Smooth muscle cell (in vitro differentiated cells): Measurements from ENCODE around the gene CSNK1D. TPM values are rescaled to one million over a fixed set of nuclear protein-coding genes. Genes with fewer than 3 reads are reported as not detected.

Source experiments
- DNase-seq: peaks from one replicate; lab custom pipeline; 2025; ENCODE audit not compliant: unreplicated experiment; lab: John Stamatoyannopoulos, UW
- H2AFZ ChIP-seq: fragments of 200-600 bp; sonication (generic); 2 replicates; pipeline ENCODE4 v1.6.0; 2016; ENCODE audit warnings: antibody characterized with exemption, low read depth, mild to moderate bottlenecking
- H3F3A ChIP-seq: fragments of 200-600 bp; sonication (generic); 2 replicates; pipeline ENCODE4 v1.6.0; 2017; ENCODE audit warnings: antibody characterized with exemption, low read depth
- H3K27ac ChIP-seq: fragments of 200-600 bp; sonication (generic); 2 replicates; pipeline ENCODE4 v1.5.1; 2016; ENCODE audit warnings: low read depth, mild to moderate bottlenecking
- H3K27me3 ChIP-seq: fragments of 200-600 bp; sonication (generic); 2 replicates; pipeline ENCODE4 v1.6.1; 2016; ENCODE audit warnings: low read depth, mild to moderate bottlenecking
- H3K36me3 ChIP-seq: fragments of 200-600 bp; sonication (generic); 2 replicates; pipeline ENCODE4 v1.5.1; 2016; ENCODE audit warnings: low read depth
- H3K4me1 ChIP-seq: fragments of 200-600 bp; sonication (generic); 2 replicates; pipeline ENCODE4 v1.5.1; 2016; ENCODE audit warnings: low read depth
- H3K4me2 ChIP-seq: fragments of 200-600 bp; sonication (generic); 2 replicates; pipeline ENCODE4 v1.6.0; 2016; ENCODE audit warnings: mild to moderate bottlenecking
- H3K4me3 ChIP-seq: fragments of 200-600 bp; sonication (generic); 2 replicates; pipeline ENCODE4 v1.5.1; 2016; ENCODE audit warnings: mild to moderate bottlenecking
- H3K79me2 ChIP-seq: fragments of 200-600 bp; sonication (generic); 2 replicates; pipeline ENCODE4 v1.6.0; 2016; ENCODE audit warnings: low read depth, mild to moderate bottlenecking
- H3K9ac ChIP-seq: fragments of 200-600 bp; sonication (generic); 2 replicates; pipeline ENCODE4 v1.6.0; 2016; ENCODE audit warnings: low read depth
- H3K9me3 ChIP-seq: fragments of 200-600 bp; sonication (generic); replicated peaks from 2 replicates; pipeline ENCODE4 v1.5.1; 2016; ENCODE audit warnings: low read depth
- H4K20me1 ChIP-seq: fragments of 200-600 bp; sonication (generic); 2 replicates; pipeline ENCODE4 v1.6.0; 2016; ENCODE audit warnings: low read depth
- WGBS: methylation state at CpG from one replicate; pipeline ENCODE4 v1.1.7; 2016; ENCODE audit warnings: low lambda C conversion rate; 5-methylcytosine and 5-hydroxymethylcytosine counted together
- polyA plus RNA-seq: library from polyadenylated mRNA; unstranded; fragments of >200 nt; fragmentation: Nextera tagmentation; extraction: Ambion mirVana; gene quantifications from 2 replicates; pipeline ENCODE4 v1.2.1, GENCODE V29; 2016
- total RNA-seq: library from RNA; depleted of rRNA; stranded (reverse); fragments of >200 nt; gene quantifications from 2 replicates; pipeline ENCODE4 v1.2.3, GENCODE V29; 2014
- TF ChIP-seq, protein P1 (sequence below): fragments of 200-600 bp; sonication (generic); IDR thresholded peaks from 2 replicates; pipeline ENCODE4 v1.5.1; 2017; ENCODE audit warnings: borderline replicate concordance, mild to moderate bottlenecking, antibody characterized with exemption; ENCODE audit not compliant: insufficient read depth, poor library complexity, severe bottlenecking

Gene CSNK1D
- total and polyA plus RNA-seq, 2 experiments from 2014 or later: 51.6 to 135 TPM

DNA sequence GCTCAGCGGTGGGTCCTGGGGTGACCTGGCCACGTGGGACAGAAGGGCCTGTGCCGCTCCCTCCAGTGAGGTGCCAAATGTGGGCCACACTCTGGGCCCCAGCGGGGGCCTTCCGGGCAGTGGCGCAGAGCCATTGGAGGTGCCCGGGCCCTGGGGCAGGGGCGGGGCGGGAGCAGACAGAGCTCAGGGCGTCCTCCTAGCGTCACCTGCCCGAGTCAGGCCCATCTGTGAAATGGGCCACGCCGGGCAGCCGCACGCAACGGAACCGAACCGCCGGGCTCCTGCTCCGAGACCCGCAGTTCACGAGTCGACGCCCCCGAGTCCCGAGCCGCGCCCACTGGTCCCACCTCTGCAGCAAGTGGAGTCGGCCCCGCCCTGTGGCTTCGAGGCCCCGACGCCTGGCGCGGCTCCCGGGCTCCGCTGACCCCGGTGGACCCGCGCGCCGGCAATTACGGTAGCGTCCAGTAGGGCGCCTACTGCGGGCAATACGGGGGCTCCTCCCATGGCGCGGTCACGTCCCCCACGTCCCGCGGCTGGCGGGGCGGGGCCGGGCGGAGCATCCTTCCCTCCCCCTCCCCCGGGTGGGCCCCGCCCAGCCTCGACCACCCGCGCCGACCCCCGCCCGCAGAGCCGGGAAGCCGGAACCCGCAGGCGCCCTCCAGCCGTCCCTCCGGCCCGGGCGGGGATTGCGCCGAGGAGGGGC lies 42.7 kb downstream of the CSNK1D start:
- Histone ChIP-seq H3K27ac (peak overlapping the region; percentile 62), H3K4me2 (peak overlapping the region; percentile 98), H3F3A (no peaks in the 10 kb centered on the region), H4K20me1 (peaks cover 68% of the 10 kb centered on the region), H3K27me3 (no peaks in the 10 kb centered on the region), H3K4me1 (peaks cover 18% of the 10 kb centered on the region), H3K9me3 (no peaks in the 10 kb centered on the region), H3K4me3 (peak overlapping the region; percentile 79), H3K9ac (peak overlapping the region; percentile 78), H3K79me2 (peaks cover 69% of the 10 kb centered on the region), H2AFZ (no peak overlapping the region), H3K36me3 (no peaks in the 10 kb centered on the region)
- peak; percentile 60 for DNase-seq
- TF ChIP-seq, protein P1, sequence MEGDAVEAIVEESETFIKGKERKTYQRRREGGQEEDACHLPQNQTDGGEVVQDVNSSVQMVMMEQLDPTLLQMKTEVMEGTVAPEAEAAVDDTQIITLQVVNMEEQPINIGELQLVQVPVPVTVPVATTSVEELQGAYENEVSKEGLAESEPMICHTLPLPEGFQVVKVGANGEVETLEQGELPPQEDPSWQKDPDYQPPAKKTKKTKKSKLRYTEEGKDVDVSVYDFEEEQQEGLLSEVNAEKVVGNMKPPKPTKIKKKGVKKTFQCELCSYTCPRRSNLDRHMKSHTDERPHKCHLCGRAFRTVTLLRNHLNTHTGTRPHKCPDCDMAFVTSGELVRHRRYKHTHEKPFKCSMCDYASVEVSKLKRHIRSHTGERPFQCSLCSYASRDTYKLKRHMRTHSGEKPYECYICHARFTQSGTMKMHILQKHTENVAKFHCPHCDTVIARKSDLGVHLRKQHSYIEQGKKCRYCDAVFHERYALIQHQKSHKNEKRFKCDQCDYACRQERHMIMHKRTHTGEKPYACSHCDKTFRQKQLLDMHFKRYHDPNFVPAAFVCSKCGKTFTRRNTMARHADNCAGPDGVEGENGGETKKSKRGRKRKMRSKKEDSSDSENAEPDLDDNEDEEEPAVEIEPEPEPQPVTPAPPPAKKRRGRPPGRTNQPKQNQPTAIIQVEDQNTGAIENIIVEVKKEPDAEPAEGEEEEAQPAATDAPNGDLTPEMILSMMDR: peak; percentile 42
- 28% methylated on average over 50 of the region's 76 CpGs for WGBS

DNA sequence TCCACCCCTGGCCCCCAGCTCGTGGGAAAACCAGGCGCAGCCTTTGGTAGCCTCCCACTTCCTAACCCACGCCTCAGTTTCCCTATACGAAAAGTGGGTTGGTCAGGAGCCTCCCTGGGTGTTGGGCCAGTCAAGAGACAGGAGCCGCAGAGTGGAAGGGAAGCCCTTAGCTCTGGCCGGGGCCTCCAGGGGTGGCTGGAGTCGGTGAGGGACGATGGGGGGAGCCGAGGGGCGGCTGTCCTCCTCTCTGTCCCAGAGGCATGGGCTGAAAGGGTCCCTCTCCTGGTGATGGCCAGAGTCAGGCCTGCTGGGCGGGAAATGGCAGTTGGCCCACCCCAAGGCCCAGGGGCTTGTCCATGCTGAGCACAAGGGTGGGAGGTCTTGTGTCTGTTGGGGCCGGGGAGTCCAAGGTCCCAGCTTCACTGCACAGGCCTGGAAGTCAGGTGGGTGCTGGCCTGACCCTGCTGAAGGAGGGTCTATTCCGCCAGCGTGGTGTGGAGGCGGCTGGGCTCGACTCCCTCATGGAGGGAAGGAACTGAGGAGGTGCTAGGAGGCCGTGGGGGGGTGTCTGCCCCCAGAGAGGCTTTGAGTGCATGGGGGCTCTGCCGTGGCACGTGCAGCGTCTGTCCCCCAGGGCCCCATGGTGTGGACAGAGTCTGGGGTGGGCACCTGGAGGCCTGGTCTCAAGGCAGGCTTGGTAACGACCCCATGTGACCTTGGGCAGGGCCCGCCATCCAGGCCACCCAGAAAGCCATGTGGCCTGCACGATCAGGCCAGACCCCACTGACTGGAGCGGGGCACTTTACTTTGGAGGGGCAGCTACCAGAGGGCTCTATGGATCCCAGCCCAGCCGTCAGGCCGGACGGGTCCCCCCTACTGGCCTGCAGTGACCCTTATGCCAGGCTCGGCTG lies 43.5 kb downstream of the CSNK1D start:
- Histone ChIP-seq H3K4me1 (peaks cover 17% of the 10 kb centered on the region), H3K27ac (peak overlapping the region; percentile 62), H3K27me3 (no peaks in the 10 kb centered on the region), H2AFZ (no peak overlapping the region), H4K20me1 (peaks cover 60% of the 10 kb centered on the region), H3K79me2 (peaks cover 61% of the 10 kb centered on the region), H3K36me3 (no peaks in the 10 kb centered on the region), H3F3A (no peaks in the 10 kb centered on the region), H3K9ac (peak overlapping the region; percentile 88), H3K9me3 (no peaks in the 10 kb centered on the region), H3K4me3 (peak overlapping the region; percentile 79), H3K4me2 (peak overlapping the region; percentile 98)
- WGBS: 37% methylated on average over 26 of the region's 28 CpGs
- TF ChIP-seq, protein P1: no peak
- no peak for DNase-seq

DNA sequence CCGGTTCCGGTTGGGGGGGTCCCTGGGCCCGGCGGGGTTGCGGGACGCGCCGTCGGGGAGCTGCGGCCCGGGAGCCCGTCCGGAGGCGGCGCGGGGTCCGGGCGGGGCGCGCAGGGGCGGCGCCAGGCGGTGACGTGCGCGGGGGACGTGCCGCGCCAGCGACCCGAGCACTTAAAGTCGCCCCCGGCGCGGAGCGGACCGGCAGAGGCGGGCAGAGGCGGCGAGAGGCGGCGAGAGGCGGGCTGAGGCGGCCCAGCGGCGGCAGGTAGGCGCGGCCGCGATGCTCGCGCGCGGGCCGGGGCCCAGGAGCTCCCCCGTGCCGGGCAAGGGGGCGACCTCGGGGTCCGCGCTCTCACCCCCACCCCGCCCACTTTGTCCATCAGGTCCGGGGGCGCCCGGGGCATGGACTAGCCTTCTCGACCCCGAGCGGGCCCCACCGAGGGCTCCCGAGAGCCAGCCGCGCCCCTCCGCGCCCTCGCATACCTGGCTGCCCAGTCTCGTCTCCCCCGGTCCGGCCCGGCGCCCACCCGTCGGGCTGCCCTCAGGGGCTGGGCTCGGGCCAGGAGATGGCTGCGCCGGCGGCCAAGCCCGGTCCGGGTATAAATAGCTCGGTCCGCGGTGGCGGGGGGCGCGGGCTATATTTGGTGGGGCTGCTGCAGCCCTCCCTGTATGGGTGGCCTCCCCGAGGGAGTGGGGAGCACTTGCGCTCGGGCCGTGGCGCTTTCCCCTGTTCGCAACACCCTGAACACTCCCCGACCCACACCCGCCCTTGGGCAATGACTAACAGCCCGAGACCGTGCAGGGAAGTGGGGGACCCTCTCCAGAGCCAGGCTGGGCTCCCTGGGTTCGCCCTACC lies 44.4 kb downstream of the CSNK1D start, which contains the start of gene SLC16A3:
TSS of gene SLC16A3 (plus strand) at position 201 of the 856 bp plus-strand sequence. CDS start 6,967 bp downstream, outside the sequence.
- H3K79me2 ChIP-seq: peaks cover 52% of the 10 kb centered on the region

More for the DNA sequence above, 44.4 kb downstream of the CSNK1D start, which contains the start of gene SLC16A3:
- peak; percentile 49 for DNase-seq
- H3F3A ChIP-seq: no peaks in the 10 kb centered on the region
- H3K36me3 ChIP-seq: no peaks in the 10 kb centered on the region
- peak within 1 kb of the TSS; percentile 79 for H3K4me3 ChIP-seq
- peak within 1 kb of the TSS; percentile 98 for H3K4me2 ChIP-seq
- 3% methylated on average over 71 of the region's 105 CpGs for WGBS
- H3K27ac ChIP-seq: peak within 1 kb of the TSS; percentile 74
- peaks cover 17% of the 10 kb centered on the region for H3K4me1 ChIP-seq
- peak within 1 kb of the TSS; percentile 48 for H2AFZ ChIP-seq
- peak within 1 kb of the TSS; percentile 88 for H3K9ac ChIP-seq
- TF ChIP-seq, protein P1: no peak
- H3K27me3 ChIP-seq: no peaks in the 10 kb centered on the region
- H4K20me1 ChIP-seq: peaks cover 51% of the 10 kb centered on the region
- H3K9me3 ChIP-seq: no peaks in the 10 kb centered on the region
